A549 (cell line): ENCODE results near the gene TPM2. TPM values are rescaled to one million over a fixed set of nuclear protein-coding genes. Genes with fewer than 3 reads are reported as not detected.

Source experiments
- ATAC-seq, 2 experiments: fragments of 200-7000 bp in 1 of 2; fragments of >200 bp in 1 of 2; cut with Nextera tagmentation in 1 of 2; cut with Tn5 transposase in 1 of 2; 3 replicates each; pipeline versions ENCODE4 v1.8.0 to v1.9.1; 2018 to 2020; ENCODE audit warnings: mild to moderate bottlenecking in 1 of 2, moderate library complexity in 1 of 2
- CTCF ChIA-PET: fragments of 300-600 bp; sonication (Branson Sonifier 250); formaldehyde crosslinking; extraction: SDS; loops from one replicate; lab custom pipeline; 2021; ENCODE audit warnings: antibody characterized with exemption, inconsistent platforms; lab: Yijun Ruan, JAX
- POLR2A ChIA-PET: fragments of 350-600 bp; formaldehyde crosslinking; extraction: SDS; loops from one replicate; lab custom pipeline; 2021; ENCODE audit warnings: antibody characterized with exemption, inconsistent platforms; lab: Yijun Ruan, JAX
- DNase-seq, 2 experiments: peaks; one replicate each; pipeline versions ENCODE4 v3.0.0 to v3.0.0-alpha.2; 2011 to 2016; ENCODE audit warnings: low read depth in 1 of 2, low spot score in 1 of 2
- FAIRE-seq: peaks from 2 replicates; lab custom pipeline; 2011; peaks lifted over from hg19 to GRCh38; lab: Jason Lieb, UNC
- H3K27ac ChIP-seq, 2 experiments: fragments of >200 bp; sonication (Bioruptor Twin); formaldehyde crosslinking; 3 replicates each; pipeline ENCODE4 v1.5.1; 2016 to 2017
- H3K4me1 ChIP-seq: fragments of >200 bp; sonication (Bioruptor Twin); formaldehyde crosslinking; 3 replicates; pipeline ENCODE4 v1.6.1; 2016
- H3K4me2 ChIP-seq: fragments of >200 bp; sonication (Bioruptor Twin); formaldehyde crosslinking; 3 replicates; pipeline ENCODE4 v1.6.1; 2016
- H3K4me3 ChIP-seq: fragments of >200 bp; sonication (Bioruptor Twin); formaldehyde crosslinking; 3 replicates; pipeline ENCODE4 v1.5.1; 2016
- H3K9me3 ChIP-seq: fragments of >200 bp; sonication (Bioruptor Twin); formaldehyde crosslinking; 3 replicates; pipeline ENCODE4 v1.6.1; 2016
- BHLHE40 ChIP-seq: IDR thresholded peaks from 2 replicates; pipeline ENCODE4 v1.6.1; 2012; ENCODE audit warnings: low read depth, low read length, inconsistent platforms
- CBX8 ChIP-seq: fragments of 200-600 bp; sonication (generic); IDR thresholded peaks from 2 replicates; pipeline ENCODE4 v1.6.1; 2016
- CEBPB ChIP-seq, 2 experiments: fragments of >200 bp in 1 of 2; sonication (Bioruptor Twin) in 1 of 2; formaldehyde crosslinking in 1 of 2; IDR thresholded peaks; 2 replicates each; pipeline ENCODE4 v1.6.1; 2012 to 2016
- CHD4 ChIP-seq: fragments of 200-600 bp; sonication (generic); IDR thresholded peaks from 2 replicates; pipeline ENCODE4 v1.6.1; 2016; ENCODE audit warnings: antibody characterized with exemption, mild to moderate bottlenecking, borderline replicate concordance
- EHMT2 ChIP-seq: fragments of 200-600 bp; sonication (generic); IDR thresholded peaks from 2 replicates; pipeline ENCODE4 v1.6.1; 2016; ENCODE audit warnings: antibody characterized with exemption, low read depth, mild to moderate bottlenecking, moderate library complexity
- EP300 ChIP-seq, 2 experiments: fragments of >200 bp; sonication (Bioruptor Twin); formaldehyde crosslinking; IDR thresholded peaks; 2 replicates in 1 of 2; 3 replicates in 1 of 2; pipeline ENCODE4 v1.6.1; 2016 to 2017
- JUN ChIP-seq, 2 experiments: fragments of >200 bp; sonication (Bioruptor Twin); formaldehyde crosslinking; IDR thresholded peaks; 2 replicates in 1 of 2; 3 replicates in 1 of 2; pipeline ENCODE4 v1.6.1; 2016 to 2017
- MAZ ChIP-seq: fragments of 150-350 bp; IDR thresholded peaks from 2 replicates; pipeline ENCODE4 v1.6.1; 2014; ENCODE audit warnings: antibody characterized with exemption, low read depth, low read length, borderline replicate concordance
- NFE2L2 ChIP-seq: fragments of 150-350 bp; conservative IDR thresholded peaks from 2 replicates; pipeline ENCODE4 v1.6.1; 2014; ENCODE audit warnings: low read length
- NPAS2 ChIP-seq: fragments of 250-450 bp; sonication (Bioruptor Pico); IDR thresholded peaks from 2 replicates; pipeline ENCODE4 v1.8.0; 2022; ENCODE audit warnings: mild to moderate bottlenecking, moderate library complexity, borderline replicate concordance
- POLR2A ChIP-seq: IDR thresholded peaks from 2 replicates; pipeline ENCODE4 v1.6.1; 2012; ENCODE audit warnings: mild to moderate bottlenecking, low read length
- RAD21 ChIP-seq, 2 experiments: fragments of >200 bp in 1 of 2; sonication (Bioruptor Twin) in 1 of 2; formaldehyde crosslinking in 1 of 2; IDR thresholded peaks in 1 of 2; conservative IDR thresholded peaks in 1 of 2; 2 replicates in 1 of 2; 3 replicates in 1 of 2; pipeline ENCODE4 v1.6.1; 2012 to 2018; ENCODE audit warnings: inconsistent platforms in 1 of 2
- RARB ChIP-seq: fragments of 250-450 bp; sonication (Bioruptor Pico); IDR thresholded peaks from 2 replicates; pipeline ENCODE4 v1.8.0; 2021; ENCODE audit warnings: mild to moderate bottlenecking, moderate library complexity
- RCOR1 ChIP-seq: fragments of 150-350 bp; IDR thresholded peaks from 2 replicates; pipeline ENCODE4 v1.6.1; 2014; ENCODE audit warnings: antibody characterized with exemption, low read length, low read depth
- RFX5 ChIP-seq: fragments of 450-650 bp; IDR thresholded peaks from 2 replicates; pipeline ENCODE4 v1.7.1; 2014; ENCODE audit warnings: antibody characterized with exemption, mild to moderate bottlenecking, moderate library complexity
- SMC3 ChIP-seq: fragments of >200 bp; sonication (Bioruptor Twin); formaldehyde crosslinking; IDR thresholded peaks from 3 replicates; pipeline ENCODE4 v1.6.1; 2018; ENCODE audit warnings: inconsistent platforms
- ZC3H11A ChIP-seq: fragments of 450-650 bp; IDR thresholded peaks from 2 replicates; pipeline ENCODE4 v1.6.1; 2014; ENCODE audit warnings: antibody characterized with exemption, mild to moderate bottlenecking
- WGBS: methylation state at CpG from one replicate; pipeline ENCODE4 v1.1.6; 2017; ENCODE audit errors: missing lambda C conversion rate; 5-methylcytosine and 5-hydroxymethylcytosine counted together
- polyA plus RNA-seq, 4 experiments: library from polyadenylated mRNA; depleted of rRNA in 3 of 4; stranded (reverse); fragments of >200 nt; fragmentation: RNase III in 1 of 4; extraction: RNeasy Plus Mini Kit Qiagen cat#74134 plus additional on column Dnase treatment in 1 of 4; gene quantifications; 2 replicates in 3 of 4; 3 replicates in 1 of 4; pipeline ENCODE4 v1.2.3, GENCODE V29; 2011 to 2017
- TF ChIP-seq, protein P1 (sequence below): fragments of >200 bp; sonication (Bioruptor Twin); formaldehyde crosslinking; IDR thresholded peaks from 3 replicates; pipeline ENCODE4 v1.5.1; 2016
- TF ChIP-seq, protein P2 (sequence below): IDR thresholded peaks from 2 replicates; pipeline ENCODE4 v1.6.1; 2012

Gene TPM2
- polyA plus RNA-seq, 2 of the 4 experiments (the other 2 are of a cell fraction) = 281 to 956 TPM

DNA sequence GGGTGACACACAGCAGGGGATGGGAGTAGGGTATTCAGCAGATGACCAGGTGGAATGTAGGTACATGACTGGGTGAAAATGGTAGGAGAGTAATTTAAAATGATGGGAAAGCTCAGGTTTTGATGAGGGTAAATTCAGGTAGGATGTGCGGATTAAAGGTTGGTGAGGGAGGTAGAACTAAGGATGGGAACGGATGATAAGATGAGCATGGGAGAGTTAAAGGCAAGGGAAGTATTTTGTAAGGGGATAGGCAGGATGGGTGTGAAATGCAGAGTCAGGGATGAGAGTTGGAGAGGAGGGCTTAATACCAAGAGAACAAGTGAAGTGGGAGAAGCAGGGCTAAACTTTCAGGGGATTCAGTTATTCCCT, 40.7 kb upstream of the TPM2 start:
- no peak for DNase-seq
- Histone ChIP-seq H3K4me3 (peak overlapping the region; percentile 87), H3K9me3 (no peaks in the 10 kb centered on the region), H3K4me1 (peaks cover 54% of the 10 kb centered on the region), H3K4me2 (peak overlapping the region; percentile 74), H3K27ac (peak overlapping the region; percentile 95 to 96; a peak in 5 of 6 replicates)
- no peak for ATAC-seq
- ChIA-PET POLR2A (interaction anchor here (0.9 to 3.6 kb wide), 5 partner anchors 17 to 126 kb away, joined by 3 to 41 read pairs (median 17); partner anchors contain the start of genes ARHGEF39, CCDC107, GBA2 and RGP1), CTCF (interaction anchor here (0.9 to 31.4 kb wide), 15 partner anchors 9 to 614 kb away, joined by 3 to 758 read pairs (median 20); partner anchors contain the start of genes ARHGEF39, CCDC107, GBA2 and MSMP)
- no peak for TF ChIP-seq POLR2A
- no peak for TF ChIP-seq ZC3H11A
- no peak for TF ChIP-seq RARB (CRISPR knock-in tag)
- no peak for TF ChIP-seq RCOR1
- TF ChIP-seq JUN (IDR thresholded peaks at IDR 0.05) = no peak
- no peak for TF ChIP-seq MAZ
- no peak for TF ChIP-seq CEBPB (IDR thresholded peaks at IDR 0.05)
- no peak for TF ChIP-seq NPAS2 (CRISPR knock-in tag)
- TF ChIP-seq RFX5 = no peak
- WGBS = 90% methylated on average over 2 of the region's 2 CpGs
- FAIRE-seq = no peak

DNA sequence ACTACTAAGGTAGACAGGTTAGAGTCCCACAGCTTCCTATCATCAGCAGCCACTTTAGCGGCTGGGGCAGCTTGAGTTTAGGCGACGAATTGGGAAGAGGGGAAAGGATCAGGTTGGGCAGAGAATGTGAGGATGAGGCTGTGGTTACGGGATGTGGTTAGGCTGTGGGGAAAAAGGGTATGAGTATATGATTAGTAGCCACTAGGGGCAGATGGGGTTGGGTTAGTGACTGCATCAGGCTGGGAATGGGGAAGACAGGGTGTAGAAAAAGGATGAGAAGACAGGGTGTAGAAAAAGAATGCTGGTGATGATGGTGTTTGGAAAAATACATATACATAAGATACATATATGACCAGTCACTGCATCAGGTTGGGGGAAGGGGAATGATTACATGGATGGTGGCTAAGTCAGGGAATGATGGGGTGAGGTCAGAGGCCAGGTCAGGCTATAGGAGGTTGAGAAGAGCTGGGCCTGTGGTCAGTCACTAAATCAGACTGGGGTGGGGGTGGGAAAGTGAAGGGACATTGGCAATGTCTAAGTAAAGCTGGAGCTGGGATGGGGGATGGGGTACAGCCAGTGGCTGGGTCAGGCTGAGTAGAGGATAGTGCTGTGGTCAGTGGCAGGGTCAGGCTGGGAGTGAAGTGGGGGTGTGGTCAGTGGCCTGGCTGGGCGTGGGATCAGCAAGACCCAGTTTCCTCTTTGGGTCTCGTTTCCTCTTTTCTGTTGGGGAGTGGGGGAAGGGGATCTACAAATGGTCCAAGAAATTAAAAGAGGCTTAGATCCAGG, 40.2 kb upstream of the TPM2 start:
- Histone ChIP-seq H3K4me1 (peaks cover 54% of the 10 kb centered on the region), H3K9me3 (no peaks in the 10 kb centered on the region), H3K27ac (peak overlapping the region; percentile 74 to 95; a peak in 5 of 6 replicates), H3K4me2 (peak overlapping the region; percentile 74), H3K4me3 (peak overlapping the region; percentile 87)
- no peak for FAIRE-seq
- ChIA-PET CTCF (interaction anchor here (0.9 to 31.4 kb wide), 18 partner anchors 8 to 613 kb away, joined by 3 to 758 read pairs (median 4); partner anchors contain the start of genes ARHGEF39, CCDC107, GBA2 and MSMP), POLR2A (interaction anchor here (0.9 to 3.6 kb wide), 4 partner anchors 18 to 72 kb away, joined by 3 to 41 read pairs (median 28); partner anchors contain the start of genes ARHGEF39, CCDC107, GBA2 and RGP1)
- whole genome bisulfite sequencing = 27% methylated on average over 6 of the region's 6 CpGs
- DNase-seq = peak; percentile 66 to 94
- TF ChIP-seq RAD21 (conservative IDR thresholded peaks at IDR 0.05 in 1 of 2, IDR thresholded peaks at IDR 0.05 in 1 of 2) (peak; percentile 15 to 21; a peak in 1 of 5 replicates), EP300 (IDR thresholded peaks at IDR 0.05) (no peak)
- TF ChIP-seq, protein P1, sequence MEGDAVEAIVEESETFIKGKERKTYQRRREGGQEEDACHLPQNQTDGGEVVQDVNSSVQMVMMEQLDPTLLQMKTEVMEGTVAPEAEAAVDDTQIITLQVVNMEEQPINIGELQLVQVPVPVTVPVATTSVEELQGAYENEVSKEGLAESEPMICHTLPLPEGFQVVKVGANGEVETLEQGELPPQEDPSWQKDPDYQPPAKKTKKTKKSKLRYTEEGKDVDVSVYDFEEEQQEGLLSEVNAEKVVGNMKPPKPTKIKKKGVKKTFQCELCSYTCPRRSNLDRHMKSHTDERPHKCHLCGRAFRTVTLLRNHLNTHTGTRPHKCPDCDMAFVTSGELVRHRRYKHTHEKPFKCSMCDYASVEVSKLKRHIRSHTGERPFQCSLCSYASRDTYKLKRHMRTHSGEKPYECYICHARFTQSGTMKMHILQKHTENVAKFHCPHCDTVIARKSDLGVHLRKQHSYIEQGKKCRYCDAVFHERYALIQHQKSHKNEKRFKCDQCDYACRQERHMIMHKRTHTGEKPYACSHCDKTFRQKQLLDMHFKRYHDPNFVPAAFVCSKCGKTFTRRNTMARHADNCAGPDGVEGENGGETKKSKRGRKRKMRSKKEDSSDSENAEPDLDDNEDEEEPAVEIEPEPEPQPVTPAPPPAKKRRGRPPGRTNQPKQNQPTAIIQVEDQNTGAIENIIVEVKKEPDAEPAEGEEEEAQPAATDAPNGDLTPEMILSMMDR = peak; percentile 48
- peak; percentile 21 to 40; a peak in 3 of 6 replicates for ATAC-seq

DNA sequence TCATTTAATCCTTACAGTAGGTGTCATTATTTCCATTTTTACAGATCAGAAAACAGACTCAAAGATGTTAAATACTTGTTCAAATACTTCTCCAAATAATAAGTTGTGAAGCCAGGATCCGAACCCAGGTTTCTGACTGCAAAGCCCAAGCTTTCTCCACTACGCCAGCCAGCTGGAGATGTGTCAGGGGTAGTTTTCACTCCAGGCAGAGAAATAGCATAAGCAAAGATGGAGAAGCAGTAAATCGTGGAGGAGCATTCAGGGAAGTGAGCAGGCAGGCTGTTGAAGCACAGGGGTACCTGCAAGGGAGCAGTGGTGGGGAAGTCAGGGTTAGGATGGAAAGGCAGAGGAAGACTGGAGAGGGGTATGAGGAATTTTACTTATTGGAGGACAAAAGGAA, 39.4 kb upstream of the TPM2 start:
- ATAC-seq (no peak), DNase-seq (no peak), FAIRE-seq (no peak)
- H3K27ac ChIP-seq = peak overlapping the region; percentile 74 to 95
- peak overlapping the region; percentile 33 for H3K4me3 ChIP-seq
- H3K4me2 ChIP-seq = peak overlapping the region; percentile 74
- no peaks in the 10 kb centered on the region for H3K9me3 ChIP-seq
- 61% methylated on average over 3 of the region's 3 CpGs for WGBS
- TF ChIP-seq POLR2A (no peak), BHLHE40 (no peak), CHD4 (no peak), ZC3H11A (no peak), CBX8 (no peak), RFX5 (no peak), EP300 (IDR thresholded peaks at IDR 0.05) (no peak), EHMT2 (no peak), NFE2L2 (no peak), SMC3 (no peak), JUN (IDR thresholded peaks at IDR 0.05) (no peak)
- TF ChIP-seq, protein P2, sequence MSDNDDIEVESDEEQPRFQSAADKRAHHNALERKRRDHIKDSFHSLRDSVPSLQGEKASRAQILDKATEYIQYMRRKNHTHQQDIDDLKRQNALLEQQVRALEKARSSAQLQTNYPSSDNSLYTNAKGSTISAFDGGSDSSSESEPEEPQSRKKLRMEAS = no peak
- CTCF ChIA-PET = interaction anchor here (0.9 to 31.4 kb wide), 12 partner anchors 7 to 125 kb away, joined by 3 to 758 read pairs (median 16); partner anchors contain the start of genes ARHGEF39, CA9, CCDC107 and GBA2
- POLR2A ChIA-PET = no interaction called here
- peaks cover 51% of the 10 kb centered on the region for H3K4me1 ChIP-seq
